NOMO-1 treated with DMSO at 0.1 percent for 48 hours (cell line): ENCODE data around the gene RALGPS1.
"Not testable (repeated sequence)": the region's sequence is repeated elsewhere in the genome, so short reads cannot be mapped to it uniquely, and the experiment has no call there.

Source experiments
- DNase-seq: peaks from one replicate; lab custom pipeline; 2025; ENCODE audit not compliant: unreplicated experiment; lab: John Stamatoyannopoulos, UW

Gene RALGPS1

DNA sequence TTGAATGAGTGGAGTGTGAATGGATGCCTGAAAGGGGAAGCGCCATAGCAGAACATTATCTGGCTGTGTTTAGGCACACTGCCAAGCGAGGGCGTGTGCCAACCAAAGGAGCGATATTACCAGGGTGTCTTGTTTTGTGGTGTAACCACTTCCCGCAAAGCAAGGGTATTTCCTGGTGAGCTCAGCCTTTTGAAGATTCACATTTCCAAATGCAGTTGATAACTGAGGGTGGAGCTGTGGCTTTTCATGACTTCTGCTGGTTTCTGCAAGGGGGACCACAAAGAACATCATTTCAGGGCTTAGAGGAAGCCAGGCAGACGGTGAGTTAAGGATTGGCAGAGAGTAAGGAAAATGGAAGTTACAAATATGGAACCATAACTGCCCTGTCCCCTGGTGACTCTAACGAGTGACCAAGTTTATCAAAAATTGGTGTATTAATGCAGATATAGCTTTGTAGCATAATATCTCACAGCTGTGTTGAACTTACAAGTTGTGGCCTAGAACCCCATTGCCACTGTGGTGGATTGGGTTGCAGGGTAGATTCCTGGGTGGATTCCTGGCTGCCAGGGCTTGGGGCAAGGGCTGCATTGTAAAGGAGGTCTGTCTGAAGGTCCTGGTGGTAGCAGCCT is 71.4 kb downstream of the RALGPS1 start:
- peak; percentile 99 for DNase-seq

DNA sequence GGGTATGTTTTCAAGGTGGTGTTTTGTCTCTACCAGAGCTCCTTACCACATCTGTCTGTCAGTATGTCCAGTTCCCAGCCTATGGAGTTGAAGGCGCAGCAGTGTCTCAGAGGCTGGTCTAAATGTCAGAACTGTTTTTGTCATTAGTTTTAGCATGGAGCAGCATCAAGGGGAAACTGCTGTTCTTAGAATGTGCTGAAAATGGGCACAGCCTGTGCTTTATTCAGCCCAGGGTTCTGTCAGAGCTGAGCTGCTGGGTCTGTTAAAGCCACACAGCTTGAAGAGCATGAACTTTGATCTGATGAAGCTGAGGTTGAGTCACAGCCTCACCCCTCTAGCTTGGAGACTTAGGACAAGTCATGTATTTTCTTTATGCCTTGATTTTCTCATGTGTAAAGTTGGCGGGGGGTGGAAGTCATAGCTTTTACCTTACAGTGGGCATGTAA is 71.9 kb downstream of the RALGPS1 start:
- DNase-seq, result no peak

DNA sequence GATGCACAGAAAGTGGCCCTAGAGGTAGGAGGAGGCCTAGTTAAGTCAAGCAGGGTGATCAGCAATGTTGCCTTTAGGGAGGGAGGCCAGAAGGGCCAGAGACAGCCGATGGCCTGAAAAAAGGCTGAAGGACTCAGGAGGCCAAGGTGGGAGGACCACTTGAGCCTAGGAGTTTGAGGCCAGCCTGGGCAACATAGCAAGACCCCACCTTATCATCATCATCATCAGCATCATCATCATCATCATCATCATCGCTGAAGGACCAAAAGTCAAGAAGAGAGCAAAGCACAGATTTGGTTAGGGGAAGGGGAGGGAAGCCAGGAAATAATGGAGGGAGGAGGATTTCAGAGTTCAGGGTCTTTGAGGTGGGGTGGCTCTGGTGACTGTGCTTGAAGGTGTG is 74.3 kb downstream of the RALGPS1 start:
- DNase-seq, result no peak

DNA sequence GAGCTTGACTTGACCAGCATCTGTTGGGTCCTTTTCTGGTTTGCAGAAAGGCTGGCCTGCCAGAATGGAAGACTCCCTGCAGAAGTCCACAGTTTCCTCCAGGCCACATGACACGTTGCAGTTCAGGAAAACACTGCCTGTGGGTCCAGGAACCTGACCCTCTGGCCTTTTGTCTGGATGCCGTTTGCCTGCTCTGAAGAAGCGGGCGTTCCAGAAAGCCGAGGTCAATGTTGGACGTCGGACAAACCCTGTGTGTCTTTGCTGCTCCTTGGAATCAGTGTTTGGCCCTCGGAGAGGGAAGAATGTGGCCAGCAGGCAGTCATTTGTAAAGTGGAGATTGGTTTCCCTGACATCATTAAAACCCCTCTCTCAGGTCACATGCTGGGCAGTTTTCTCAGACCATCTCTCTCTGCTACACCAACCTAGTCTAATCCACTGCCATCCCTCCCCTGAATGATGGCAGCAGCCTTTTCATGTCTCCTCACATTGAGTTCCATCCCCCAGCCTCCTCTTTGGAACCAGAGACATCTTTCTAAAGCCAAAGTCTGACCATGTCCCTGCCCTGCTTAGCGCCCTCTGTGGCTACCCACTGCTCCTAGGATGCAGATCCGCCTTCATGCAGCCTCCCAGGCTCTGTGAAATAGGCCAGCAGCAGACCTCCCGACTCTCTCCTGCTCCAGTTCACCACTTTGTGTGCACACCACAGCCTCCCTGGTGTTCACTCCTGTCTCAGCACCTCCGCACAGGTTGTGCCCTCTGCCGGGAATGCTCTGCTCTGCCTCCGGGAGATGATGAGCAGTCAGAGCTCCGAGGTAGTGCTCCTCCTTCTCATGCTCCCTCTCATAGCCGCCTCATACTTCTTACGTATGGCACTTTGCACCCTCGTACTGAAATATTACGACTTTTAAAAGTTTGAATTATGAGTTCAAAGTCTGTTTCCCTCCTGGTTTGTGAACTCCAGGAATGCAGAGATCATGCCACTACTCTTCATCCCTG is 75.6 kb downstream of the RALGPS1 start:
- DNase-seq, result no peak

GRCh38 chr9:126991183-126991582 is 76.6 kb downstream of the RALGPS1 start:
- DNase-seq, result no peak

DNA sequence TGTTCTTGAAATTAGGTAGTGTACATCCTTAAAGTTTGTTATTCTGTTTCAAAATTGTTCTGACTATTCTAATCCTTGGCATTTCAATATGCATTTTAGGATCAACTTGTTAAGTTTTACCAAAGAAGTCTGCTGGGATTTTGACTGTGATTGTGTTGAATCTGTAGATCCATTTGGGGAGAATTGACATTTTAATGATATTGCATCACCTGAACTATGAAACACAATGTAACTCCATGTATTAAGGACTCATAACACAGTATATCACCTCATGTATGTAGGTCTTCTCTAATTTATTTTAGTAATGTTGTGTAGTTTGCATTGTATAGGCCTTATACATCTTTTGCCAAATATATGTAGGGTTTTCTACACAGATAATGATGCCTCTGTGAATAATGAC is 77.8 kb downstream of the RALGPS1 start:
- DNase-seq, result no peak

GRCh38 chr9:126999315-127000068 is 84.9 kb downstream of the RALGPS1 start:
- DNase-seq, result no peak

GRCh38 chr9:127004946-127005769 is 90.6 kb downstream of the RALGPS1 start:
- peak; percentile 58 for DNase-seq

DNA sequence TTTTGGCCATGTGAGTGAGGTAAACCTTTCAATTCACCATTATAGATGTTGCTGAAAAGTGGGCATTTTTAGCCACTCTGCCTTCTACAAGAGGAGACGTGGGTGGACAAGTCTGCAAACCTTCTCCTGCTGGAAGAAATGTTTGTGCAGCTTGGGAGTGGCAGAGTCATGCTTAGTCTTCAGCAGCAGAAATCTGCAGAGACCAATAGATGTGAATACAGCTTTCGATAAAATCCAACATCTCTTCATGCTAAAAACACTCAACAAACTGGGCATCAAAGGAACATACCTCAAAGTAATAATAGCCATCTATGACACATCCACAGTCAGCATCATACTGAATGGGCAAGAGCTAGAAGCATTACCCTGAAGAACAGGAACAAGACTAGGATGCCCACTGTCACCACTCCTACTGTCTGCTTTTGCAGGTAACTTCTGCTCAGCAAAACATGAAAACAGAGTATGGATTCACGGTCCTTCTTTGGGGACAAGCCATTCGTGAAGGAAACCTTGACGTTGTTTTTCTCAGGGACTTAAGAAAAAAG is 91.3 kb downstream of the RALGPS1 start:
- no peak for DNase-seq

GRCh38 chr9:127007638-127008037 is 93.1 kb downstream of the RALGPS1 start:
- DNase-seq, result no peak

DNA sequence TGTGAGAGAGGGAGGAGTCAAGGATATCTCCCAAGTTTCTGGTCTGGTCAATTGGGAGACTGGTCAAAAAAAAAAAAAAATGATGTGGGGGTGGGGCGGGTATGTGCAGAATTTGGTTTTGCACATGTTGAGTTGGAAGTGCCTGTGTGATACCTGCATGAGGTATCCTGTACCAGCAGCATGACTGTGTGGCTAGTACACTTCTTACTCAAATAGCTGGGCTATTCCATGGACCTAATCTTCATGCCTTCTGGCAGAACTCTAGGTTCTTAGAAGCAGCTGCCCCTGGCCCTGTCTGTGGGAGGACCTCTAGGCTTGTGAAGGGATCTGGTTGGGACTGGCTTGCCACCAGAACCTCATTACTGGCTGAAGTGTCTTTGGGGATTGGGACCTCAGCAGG is 93.5 kb downstream of the RALGPS1 start:
- no peak for DNase-seq

DNA sequence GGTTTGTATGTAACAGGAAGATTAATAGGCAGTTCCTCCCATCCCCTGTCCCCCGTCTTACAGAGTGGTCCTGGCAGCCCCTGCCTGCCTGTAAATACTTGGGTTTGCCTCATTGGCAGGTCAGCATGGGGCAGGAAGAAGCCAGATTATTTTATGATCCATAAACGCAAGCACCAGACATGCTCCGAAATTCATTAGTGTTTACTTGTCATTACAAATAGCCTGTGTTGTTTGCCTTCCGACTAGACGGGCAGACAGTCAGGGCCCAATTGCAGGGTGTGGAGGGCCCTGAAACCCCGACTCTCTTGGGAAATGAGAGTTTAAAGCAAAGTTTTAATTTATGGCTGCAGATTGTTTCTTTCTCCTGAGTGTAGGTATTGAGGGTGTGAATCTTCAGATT is 97.2 kb downstream of the RALGPS1 start:
- no peak for DNase-seq

- no peak for DNase-seq
Observed at GRCh38 chr9:127012250-127012649, 97.7 kb downstream of the RALGPS1 start.

DNA sequence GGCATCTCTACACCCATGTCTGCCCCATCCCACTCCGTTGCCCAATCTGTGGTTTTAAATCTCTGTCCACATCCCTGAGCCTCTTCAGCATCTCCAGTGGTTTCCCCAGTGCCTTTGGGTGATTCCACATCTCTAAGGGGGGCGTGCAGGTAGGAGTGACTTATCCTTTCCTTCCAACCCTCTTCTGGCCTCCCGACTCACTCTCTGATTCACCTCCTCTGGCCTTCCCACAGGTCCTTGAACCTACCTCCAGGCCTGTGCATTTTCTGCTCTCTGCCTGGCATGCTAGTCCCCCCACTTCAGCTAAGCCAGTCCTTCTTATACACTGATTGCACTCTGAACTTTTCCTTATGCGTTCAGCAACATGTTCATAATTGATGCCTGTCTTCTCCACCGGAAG is 99.0 kb downstream of the RALGPS1 start:
- DNase-seq, result no peak

GRCh38 chr9:127014216-127014909 is 99.8 kb downstream of the RALGPS1 start:
- no peak for DNase-seq

DNA sequence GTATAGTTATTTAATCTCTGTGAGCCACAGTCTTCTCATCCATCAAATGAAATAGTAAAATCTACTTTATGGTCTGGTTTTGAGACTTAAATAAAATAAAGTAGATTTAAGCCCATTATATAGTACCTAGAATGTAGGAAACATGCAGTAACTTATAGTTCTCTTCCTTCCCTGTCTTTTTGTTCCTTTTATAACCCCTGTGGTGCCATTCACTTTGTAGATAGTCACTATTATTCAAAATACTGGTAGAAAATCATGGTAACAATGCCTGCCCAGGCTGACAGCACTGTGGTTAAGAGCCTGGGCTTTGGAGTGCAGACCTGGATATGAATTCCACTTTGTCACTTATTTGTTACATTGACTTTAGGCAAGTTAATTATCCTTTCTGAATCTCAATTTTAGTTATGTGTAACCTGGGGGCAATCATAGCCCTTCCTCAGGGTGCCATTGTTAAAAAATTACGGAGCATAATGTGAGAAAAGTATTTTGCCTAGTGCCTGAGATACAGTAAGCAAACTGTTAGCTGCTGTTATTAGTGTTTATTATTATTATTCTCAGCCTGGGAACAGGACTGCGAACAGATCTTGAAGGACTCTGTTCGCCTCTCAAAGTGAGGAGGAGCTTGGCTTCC is 100.4 kb downstream of the RALGPS1 start:
- no peak for DNase-seq

- no peak for DNase-seq
Observed at GRCh38 chr9:127015921-127016512, 101.4 kb downstream of the RALGPS1 start.

DNA sequence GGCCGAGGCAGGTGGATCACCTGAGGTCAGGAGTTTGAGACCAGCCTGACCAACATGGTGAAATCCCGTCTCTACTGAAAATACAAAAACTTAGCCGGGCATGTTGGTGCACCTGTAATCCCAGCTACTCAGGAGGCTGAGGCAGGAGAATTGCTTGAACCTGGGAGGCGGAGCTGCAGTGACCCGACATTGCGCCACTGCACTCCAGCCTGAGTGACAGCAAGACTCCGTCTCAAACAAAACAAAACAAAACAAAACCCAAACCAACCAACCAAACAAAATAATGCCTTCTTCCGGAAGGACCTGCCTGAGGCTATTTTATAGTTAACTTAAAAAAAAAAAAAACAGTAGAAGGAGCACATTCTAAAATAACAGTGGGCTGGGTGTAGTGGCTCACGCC is 103.4 kb downstream of the RALGPS1 start:
- not testable (repeated sequence) for DNase-seq

- no peak for DNase-seq
Observed at GRCh38 chr9:127018935-127019334, 104.4 kb downstream of the RALGPS1 start.
